ENCODE measurements around the gene HOXD9.
A peak's percentile ranks its signal among the peaks of the same experiment; 100 is the strongest.

The HOXD9 gene

DNA sequence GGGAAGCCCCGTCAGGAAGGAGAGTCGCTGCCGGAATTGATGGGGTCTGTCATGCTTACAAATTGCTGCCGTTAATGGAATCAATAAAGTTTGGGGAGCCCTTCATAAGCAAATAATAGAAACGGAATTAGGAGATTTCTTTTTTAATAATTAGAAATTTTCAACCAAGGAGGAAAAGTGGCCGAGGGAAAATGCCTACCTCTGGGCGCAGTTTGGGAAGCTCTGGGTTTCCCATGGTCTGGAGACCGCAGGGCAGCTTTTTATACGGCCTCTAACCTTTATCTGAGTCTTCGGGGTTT, 40.0 kb upstream of the HOXD9 start:
- H3K4me1 ChIP-seq (ENCODE audit: insufficient read depth, low read length): no peaks in the 10 kb centered on the region
- H3K36me3 ChIP-seq (ENCODE audit: insufficient read depth, low read length): no peaks in the 10 kb centered on the region
- peak overlapping the region; percentile 24; the same call in 1 of the 2 replicates for H3K9ac ChIP-seq (ENCODE audit: low read depth, low read length)
- H3K9me3 ChIP-seq (ENCODE audit: control insufficient read depth, insufficient read depth, low read length): no peaks in the 10 kb centered on the region

DNA sequence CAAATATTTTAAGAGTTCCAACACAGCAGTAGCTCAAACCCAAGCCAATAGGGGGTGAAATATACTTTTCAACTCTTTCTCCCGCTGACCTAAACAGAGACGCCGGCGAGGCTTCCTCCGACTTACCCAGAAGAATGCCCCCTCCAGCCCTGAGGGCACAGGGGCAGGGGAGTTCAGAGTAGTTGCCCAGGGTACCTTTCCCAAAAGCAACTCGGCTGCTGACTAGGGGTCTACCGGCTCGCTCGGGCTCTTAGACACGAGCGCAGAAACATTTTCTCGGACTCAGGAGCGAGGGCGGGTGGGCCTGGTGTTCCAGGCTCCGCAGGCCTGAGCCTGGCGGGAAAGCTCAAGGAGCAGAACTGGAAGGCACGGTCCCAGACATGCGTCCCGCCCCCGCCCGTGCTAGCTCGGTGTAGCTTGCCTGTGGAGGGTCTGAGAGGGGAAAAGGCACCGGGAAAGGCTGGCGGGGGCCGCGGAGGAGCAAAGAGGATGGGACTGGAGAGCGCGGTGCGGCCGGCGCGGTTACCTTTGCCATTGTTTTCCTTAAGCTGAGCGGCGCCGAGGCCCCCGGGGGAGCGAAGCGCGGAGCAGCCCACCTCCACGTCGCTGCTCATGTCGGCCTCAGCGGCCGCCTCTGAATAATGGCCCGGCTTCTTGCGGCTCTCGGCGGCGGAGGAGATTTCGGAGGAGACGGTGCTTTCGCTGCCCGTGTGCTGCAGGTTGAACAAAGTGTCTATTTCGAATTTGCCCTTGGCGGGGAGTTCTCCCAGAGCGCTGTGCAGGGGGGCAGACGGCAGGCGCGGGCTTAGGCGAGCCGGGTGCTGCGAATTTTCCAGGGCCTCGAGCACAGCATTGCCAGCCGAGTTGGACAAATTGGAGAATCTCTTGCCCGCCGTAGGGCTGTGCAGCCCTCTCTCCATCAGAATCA, 39.4 kb upstream of the HOXD9 start:
- Histone ChIP-seq H3K9me3 (ENCODE audit: control insufficient read depth, insufficient read depth, low read length) (no peaks in the 10 kb centered on the region), H3K9ac (ENCODE audit: low read depth, low read length) (peak overlapping the region; percentile 24; the same call in 1 of the 2 replicates), H3K4me1 (ENCODE audit: insufficient read depth, low read length) (no peaks in the 10 kb centered on the region), H3K36me3 (ENCODE audit: insufficient read depth, low read length) (no peaks in the 10 kb centered on the region)

- Histone ChIP-seq H3K36me3 (ENCODE audit: insufficient read depth, low read length) (no peaks in the 10 kb centered on the region), H3K4me1 (ENCODE audit: insufficient read depth, low read length) (no peaks in the 10 kb centered on the region), H3K9ac (ENCODE audit: low read depth, low read length) (peak within 1 kb of the TSS; percentile 24; the same call in 1 of the 2 replicates), H3K9me3 (ENCODE audit: control insufficient read depth, insufficient read depth, low read length) (no peaks in the 10 kb centered on the region)
Measured at GRCh38 chr2:176083796-176084261, 38.7 kb upstream of the HOXD9 start, which contains the start of gene EVX2. Gene EVX2, minus strand, starts transcription at chr2:176083962. Its CDS starts 186 bp downstream, at chr2:176083776.

DNA sequence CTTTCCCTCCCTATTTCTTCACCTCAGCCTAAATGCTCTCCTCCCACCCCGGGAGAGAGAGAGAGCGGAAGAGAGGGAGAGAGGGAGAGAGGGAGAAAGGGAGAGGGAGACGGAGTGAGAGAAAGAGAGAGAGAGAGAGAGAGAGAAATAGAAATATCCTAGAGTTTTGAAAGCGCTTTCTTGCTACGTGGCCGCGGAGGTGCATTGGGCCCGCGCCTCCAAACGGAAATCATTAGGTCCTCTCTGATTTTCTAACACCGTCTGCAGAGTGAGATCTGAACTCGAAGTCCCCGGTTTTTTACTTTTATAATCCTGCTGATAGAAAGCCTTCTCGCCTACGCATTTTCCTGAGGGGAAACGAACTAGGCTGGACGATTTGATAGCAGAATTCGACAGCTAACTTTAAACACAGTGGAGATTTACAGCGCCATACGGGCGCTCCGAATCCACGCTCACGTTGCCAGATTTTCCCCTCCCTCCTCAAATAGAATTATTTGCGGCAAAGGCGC, 37.9 kb upstream of the HOXD9 start:
- Histone ChIP-seq H3K36me3 (ENCODE audit: insufficient read depth, low read length) (no peaks in the 10 kb centered on the region), H3K9ac (ENCODE audit: low read depth, low read length) (peak overlapping the region; percentile 44; the same call in 1 of the 2 replicates), H3K9me3 (ENCODE audit: control insufficient read depth, insufficient read depth, low read length) (no peaks in the 10 kb centered on the region), H3K4me1 (ENCODE audit: insufficient read depth, low read length) (no peaks in the 10 kb centered on the region)

DNA sequence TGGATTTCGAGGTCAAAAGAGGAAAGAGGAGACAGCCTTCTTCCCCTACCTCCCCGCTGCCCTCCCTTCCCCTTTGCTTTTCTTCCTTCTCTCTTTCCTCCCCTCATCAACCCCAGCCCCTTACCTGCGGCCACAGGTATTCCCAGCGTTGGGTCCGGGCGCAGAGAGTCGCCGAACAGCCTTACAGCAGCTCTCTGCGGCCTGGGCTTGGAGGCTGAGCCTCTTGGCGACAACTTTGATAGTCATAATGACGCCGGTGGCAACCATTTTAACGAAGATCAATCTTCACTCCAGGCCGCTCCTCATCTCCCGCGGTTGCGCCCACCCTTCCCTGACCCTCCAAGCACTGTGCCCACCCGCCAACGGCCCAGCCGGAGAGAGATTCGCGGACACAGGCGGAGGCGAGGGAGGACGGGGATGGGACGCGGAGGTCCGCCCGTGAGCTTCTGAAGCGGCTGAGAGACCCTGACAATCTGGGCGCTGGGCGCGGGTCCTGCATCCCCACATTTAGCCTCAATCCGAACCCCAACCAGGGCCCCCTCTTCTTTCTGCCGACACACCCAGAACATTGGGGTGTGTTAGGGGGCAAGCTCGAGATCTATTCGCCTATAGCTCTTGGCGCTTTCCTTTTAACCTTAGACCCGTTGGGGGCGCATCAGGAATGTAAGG, 37.3 kb upstream of the HOXD9 start:
- Histone ChIP-seq H3K9ac (ENCODE audit: low read depth, low read length) (peak overlapping the region; percentile 44; the same call in 1 of the 2 replicates), H3K9me3 (ENCODE audit: control insufficient read depth, insufficient read depth, low read length) (no peaks in the 10 kb centered on the region), H3K4me1 (ENCODE audit: insufficient read depth, low read length) (no peaks in the 10 kb centered on the region), H3K36me3 (ENCODE audit: insufficient read depth, low read length) (no peaks in the 10 kb centered on the region)

GRCh38 chr2:176085861-176086771, 36.4 kb upstream of the HOXD9 start:
- Histone ChIP-seq H3K4me1 (ENCODE audit: insufficient read depth, low read length) (no peaks in the 10 kb centered on the region), H3K9ac (ENCODE audit: low read depth, low read length) (peak overlapping the region; percentile 44; the same call in 1 of the 2 replicates), H3K36me3 (ENCODE audit: insufficient read depth, low read length) (no peaks in the 10 kb centered on the region), H3K9me3 (ENCODE audit: control insufficient read depth, insufficient read depth, low read length) (no peaks in the 10 kb centered on the region)

DNA sequence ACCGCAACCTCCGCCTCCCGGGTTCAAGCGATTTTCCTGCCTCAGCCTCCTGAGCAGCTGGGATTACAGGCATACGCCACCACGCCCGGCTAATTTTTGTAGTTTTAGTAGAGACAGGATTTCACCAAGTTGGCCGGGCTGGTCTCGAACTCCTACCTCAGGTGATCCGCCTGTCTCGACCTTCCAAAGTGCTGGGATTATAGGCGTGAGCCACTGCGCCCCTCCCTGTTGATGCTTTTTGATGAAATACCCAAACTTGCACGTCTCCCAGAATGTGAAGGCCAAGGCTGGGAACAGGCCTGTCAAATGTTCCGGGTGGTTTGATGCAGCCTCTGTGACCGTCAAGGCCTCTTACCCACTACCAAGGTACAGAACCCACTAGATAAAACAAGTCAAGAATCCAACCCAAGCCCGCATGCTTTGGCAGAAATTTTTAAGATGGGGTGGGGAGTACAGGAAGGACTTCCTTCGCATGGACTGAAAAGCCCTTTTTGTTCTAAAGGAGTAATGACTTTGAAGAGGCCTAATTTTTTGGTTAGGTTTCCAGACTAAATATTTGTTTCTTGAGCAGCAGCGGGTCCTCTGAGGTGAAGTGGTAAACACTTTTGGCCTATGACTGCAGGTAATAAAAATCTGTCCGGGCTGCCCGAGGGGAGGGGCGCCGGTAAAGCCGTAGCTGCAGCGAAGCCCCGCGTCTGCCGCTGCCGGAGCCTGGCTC, 35.0 kb upstream of the HOXD9 start:
- no peaks in the 10 kb centered on the region for H3K36me3 ChIP-seq (ENCODE audit: insufficient read depth, low read length)
- no peaks in the 10 kb centered on the region for H3K9me3 ChIP-seq (ENCODE audit: control insufficient read depth, insufficient read depth, low read length)
- H3K4me1 ChIP-seq (ENCODE audit: insufficient read depth, low read length): no peaks in the 10 kb centered on the region
- H3K9ac ChIP-seq (ENCODE audit: low read depth, low read length): peak overlapping the region; percentile 43; the same call in 1 of the 2 replicates

DNA sequence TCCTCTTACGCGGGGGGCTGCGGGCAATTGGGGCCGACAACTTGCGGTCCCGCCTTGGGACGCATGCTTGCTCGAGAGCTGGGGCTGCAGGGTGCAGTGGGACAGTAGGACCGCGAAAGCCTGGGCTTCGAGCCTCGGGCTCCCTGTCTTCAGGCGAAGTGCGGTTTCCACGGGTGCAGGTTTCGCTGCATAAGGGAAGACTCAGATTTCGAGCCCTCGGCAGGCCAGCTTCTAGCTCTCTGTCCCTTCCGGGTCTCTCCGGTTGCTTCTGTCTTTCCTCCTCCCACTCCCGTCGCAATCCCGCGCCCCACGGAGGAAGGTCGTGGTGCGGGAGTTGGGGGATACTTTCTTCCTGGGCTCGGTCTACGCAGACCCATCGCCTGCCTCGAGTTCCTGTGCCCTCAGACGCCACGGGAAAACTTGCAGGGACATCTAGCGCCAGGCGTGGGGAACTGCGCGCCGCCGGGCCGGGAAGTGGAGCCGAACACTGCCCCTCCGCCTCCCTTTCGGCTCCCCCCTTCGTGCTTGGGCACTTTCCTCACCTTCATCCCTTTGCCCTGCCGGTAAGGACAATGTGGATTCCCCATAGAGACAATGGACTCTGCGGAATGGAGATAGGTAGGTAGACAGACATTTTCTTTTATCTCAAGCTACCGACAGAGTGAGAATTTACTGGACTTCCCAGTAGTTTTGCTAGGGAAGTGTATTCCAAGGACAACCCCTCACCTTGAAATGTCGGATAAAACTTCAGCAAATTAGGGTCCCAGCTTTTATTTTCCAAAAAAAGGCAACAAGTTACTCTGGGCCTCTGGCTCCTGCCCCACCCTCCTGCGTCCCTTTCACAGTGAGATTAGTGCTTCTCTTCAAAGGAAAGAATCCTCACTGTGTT, 34.2 kb upstream of the HOXD9 start:
- 0 out of 2 replicates have a peak, but pooled peaks cover under 1% of the 10 kb centered on the region for H3K9me3 ChIP-seq (ENCODE audit: control insufficient read depth, insufficient read depth, low read length)
- no peaks in the 10 kb centered on the region for H3K4me1 ChIP-seq (ENCODE audit: insufficient read depth, low read length)
- H3K36me3 ChIP-seq (ENCODE audit: insufficient read depth, low read length): no peaks in the 10 kb centered on the region
- peak overlapping the region; percentile 43; the same call in 1 of the 2 replicates for H3K9ac ChIP-seq (ENCODE audit: low read depth, low read length)

GRCh38 chr2:176088937-176089842, 33.3 kb upstream of the HOXD9 start:
- Histone ChIP-seq H3K36me3 (ENCODE audit: insufficient read depth, low read length) (no peaks in the 10 kb centered on the region), H3K4me1 (ENCODE audit: insufficient read depth, low read length) (no peaks in the 10 kb centered on the region), H3K9me3 (ENCODE audit: control insufficient read depth, insufficient read depth, low read length) (0 out of 2 replicates have a peak, but pooled peaks cover 4% of the 10 kb centered on the region), H3K9ac (ENCODE audit: low read depth, low read length) (no peak overlapping the region)

- Histone ChIP-seq H3K9ac (ENCODE audit: low read depth, low read length) (no peak overlapping the region), H3K36me3 (ENCODE audit: insufficient read depth, low read length) (no peaks in the 10 kb centered on the region), H3K9me3 (ENCODE audit: control insufficient read depth, insufficient read depth, low read length) (0 out of 2 replicates have a peak, but pooled peaks cover 4% of the 10 kb centered on the region), H3K4me1 (ENCODE audit: insufficient read depth, low read length) (no peaks in the 10 kb centered on the region)
Measured at GRCh38 chr2:176089843-176090395, 32.6 kb upstream of the HOXD9 start.

DNA sequence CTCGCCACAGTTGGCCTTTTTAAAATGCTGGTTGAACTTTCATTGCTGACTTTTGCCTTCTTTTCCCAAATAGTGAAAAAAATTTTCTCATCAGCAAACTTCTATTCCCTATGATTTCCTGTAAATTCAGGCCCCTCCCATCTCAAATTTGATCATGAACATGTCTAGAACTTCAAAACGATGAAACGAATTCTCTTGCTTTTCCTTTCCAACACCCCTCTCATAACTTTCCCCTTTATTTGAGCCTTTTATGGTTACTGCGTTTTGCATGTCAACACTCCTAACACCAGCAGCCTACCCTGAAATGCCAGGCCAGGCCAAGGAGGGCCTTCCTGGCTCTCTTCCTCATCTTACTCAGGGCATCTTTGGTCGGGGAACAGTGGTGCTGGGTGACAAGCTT, 31.7 kb upstream of the HOXD9 start:
- H3K4me1 ChIP-seq (ENCODE audit: insufficient read depth, low read length): no peaks in the 10 kb centered on the region
- 0 out of 2 replicates have a peak, but pooled peaks cover 4% of the 10 kb centered on the region for H3K9me3 ChIP-seq (ENCODE audit: control insufficient read depth, insufficient read depth, low read length)
- no peaks in the 10 kb centered on the region for H3K36me3 ChIP-seq (ENCODE audit: insufficient read depth, low read length)
- no peak overlapping the region for H3K9ac ChIP-seq (ENCODE audit: low read depth, low read length)
